ENCODE results near the gene SHOX. TPM values are rescaled to one million over a fixed set of nuclear protein-coding genes. Genes with fewer than 3 reads are reported as not detected.

Gene SHOX
- polyA plus RNA-seq, 3 donors: not detected

GRCh38 chrX:618761-619450 is 11.7 kb upstream of the SHOX start:
- no peak overlapping the region for H2AFZ ChIP-seq (ENCODE audit: insufficient read depth, low read depth, low read length, poor library complexity, severe bottlenecking)
- no peak overlapping the region for H3K4me2 ChIP-seq (replicated peaks; ENCODE audit: extremely low read depth, low read length, poor library complexity, severe bottlenecking)
- H3K4me1 ChIP-seq (ENCODE audit: control insufficient read depth in 1 of 2, insufficient read depth in 2 of 2, low read length in 2 of 2): no peaks in the 10 kb centered on the region
- H3K27ac ChIP-seq (ENCODE audit: low read depth in 1 of 2, low read length in 2 of 2): no peak overlapping the region
- Mint-ChIP-seq H3K4me3 (peak overlapping the region in 1 of 2 donors; percentile 63), H3K36me3 (no peaks in the 10 kb centered on the region), H3K4me1 (no peaks in the 10 kb centered on the region), H3K27ac (no peak overlapping the region), H3K27me3 (ENCODE audit: low read depth in 3 of 3) (peaks cover 42 to 47% (median 45%) of the 10 kb centered on the region in 3 donors), H3K9me3 (peaks cover 0 to 2% (median 0%) of the 10 kb centered on the region in 7 donors)
- H4K20me1 ChIP-seq (ENCODE audit: insufficient read depth, low read length): no peaks in the 10 kb centered on the region
- no peaks in the 10 kb centered on the region for H3K36me3 ChIP-seq (replicated peaks in 1 of 2; ENCODE audit: control insufficient read depth in 1 of 2, insufficient read depth in 2 of 2, low read length in 2 of 2)
- H3K9ac ChIP-seq (ENCODE audit: insufficient read depth, low read length, poor library complexity, severe bottlenecking): no peak overlapping the region
- no peak overlapping the region for H3K4me3 ChIP-seq (replicated peaks in 1 of 3; ENCODE audit: low read depth in 2 of 3, low read length in 3 of 3)
- H3K27me3 ChIP-seq (ENCODE audit: control insufficient read depth in 2 of 2, insufficient read depth in 2 of 2, low read length in 2 of 2): peaks cover 0 to 36% of the 10 kb centered on the region in 2 donors
- intact Hi-C loops (cut with micrococcal nuclease): no loop called here
- WGBS (ENCODE audit: insufficient coverage): 9% methylated on average over 40 of the region's 54 CpGs
- H3K79me2 ChIP-seq (ENCODE audit: insufficient read depth, low read length): no peaks in the 10 kb centered on the region
- no peak for DNase-seq
- TF ChIP-seq, protein P1, sequence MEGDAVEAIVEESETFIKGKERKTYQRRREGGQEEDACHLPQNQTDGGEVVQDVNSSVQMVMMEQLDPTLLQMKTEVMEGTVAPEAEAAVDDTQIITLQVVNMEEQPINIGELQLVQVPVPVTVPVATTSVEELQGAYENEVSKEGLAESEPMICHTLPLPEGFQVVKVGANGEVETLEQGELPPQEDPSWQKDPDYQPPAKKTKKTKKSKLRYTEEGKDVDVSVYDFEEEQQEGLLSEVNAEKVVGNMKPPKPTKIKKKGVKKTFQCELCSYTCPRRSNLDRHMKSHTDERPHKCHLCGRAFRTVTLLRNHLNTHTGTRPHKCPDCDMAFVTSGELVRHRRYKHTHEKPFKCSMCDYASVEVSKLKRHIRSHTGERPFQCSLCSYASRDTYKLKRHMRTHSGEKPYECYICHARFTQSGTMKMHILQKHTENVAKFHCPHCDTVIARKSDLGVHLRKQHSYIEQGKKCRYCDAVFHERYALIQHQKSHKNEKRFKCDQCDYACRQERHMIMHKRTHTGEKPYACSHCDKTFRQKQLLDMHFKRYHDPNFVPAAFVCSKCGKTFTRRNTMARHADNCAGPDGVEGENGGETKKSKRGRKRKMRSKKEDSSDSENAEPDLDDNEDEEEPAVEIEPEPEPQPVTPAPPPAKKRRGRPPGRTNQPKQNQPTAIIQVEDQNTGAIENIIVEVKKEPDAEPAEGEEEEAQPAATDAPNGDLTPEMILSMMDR (IDR thresholded peaks at IDR 0.05): no peak
- no peaks in the 10 kb centered on the region for H3K9me3 ChIP-seq (replicated peaks in 1 of 2; ENCODE audit: control insufficient read depth in 1 of 2, insufficient read depth in 1 of 2, low read length in 2 of 2)

DNA sequence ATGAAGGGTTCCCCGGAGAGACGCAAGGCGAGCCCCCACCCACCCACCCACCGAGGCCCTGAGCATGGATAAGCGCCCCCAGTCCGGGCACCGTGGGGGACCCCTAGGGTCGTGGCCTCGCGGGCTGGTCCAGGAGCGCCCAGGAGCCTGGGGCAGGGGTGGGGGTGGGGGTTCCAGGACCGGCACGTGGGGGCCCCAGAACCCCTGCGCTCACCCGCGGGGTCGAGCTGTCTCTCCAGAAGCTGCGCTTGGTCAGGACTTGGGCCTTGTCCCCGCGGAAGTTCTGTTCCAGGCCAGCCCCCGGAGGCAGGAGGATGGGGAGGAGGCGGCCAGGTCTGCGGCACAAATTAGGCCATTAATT is 11.2 kb upstream of the SHOX start:
- TF ChIP-seq, protein P1 (IDR thresholded peaks at IDR 0.05): no peak
- Mint-ChIP-seq H3K4me1 (no peaks in the 10 kb centered on the region), H3K27me3 (ENCODE audit: low read depth in 3 of 3) (peaks cover 45 to 51% (median 50%) of the 10 kb centered on the region in 3 donors), H3K4me3 (no peak overlapping the region), H3K27ac (no peak overlapping the region), H3K9me3 (peaks cover 0 to 2% (median 0%) of the 10 kb centered on the region in 7 donors), H3K36me3 (no peaks in the 10 kb centered on the region)
- no peaks in the 10 kb centered on the region for H3K4me1 ChIP-seq (ENCODE audit: control insufficient read depth in 1 of 2, insufficient read depth in 2 of 2, low read length in 2 of 2)
- no peak for DNase-seq
- 2% methylated on average over 12 of the region's 23 CpGs for WGBS (ENCODE audit: insufficient coverage)
- H3K9ac ChIP-seq (ENCODE audit: insufficient read depth, low read length, poor library complexity, severe bottlenecking): no peak overlapping the region
- H3K36me3 ChIP-seq (replicated peaks in 1 of 2; ENCODE audit: control insufficient read depth in 1 of 2, insufficient read depth in 2 of 2, low read length in 2 of 2): no peaks in the 10 kb centered on the region
- no peaks in the 10 kb centered on the region for H3K79me2 ChIP-seq (ENCODE audit: insufficient read depth, low read length)
- no peak overlapping the region for H2AFZ ChIP-seq (ENCODE audit: insufficient read depth, low read depth, low read length, poor library complexity, severe bottlenecking)
- no peaks in the 10 kb centered on the region for H4K20me1 ChIP-seq (ENCODE audit: insufficient read depth, low read length)
- no peak overlapping the region for H3K4me3 ChIP-seq (replicated peaks in 1 of 3; ENCODE audit: low read depth in 2 of 3, low read length in 3 of 3)
- intact Hi-C loops (cut with micrococcal nuclease): no loop called here
- no peak overlapping the region for H3K27ac ChIP-seq (ENCODE audit: low read depth in 1 of 2, low read length in 2 of 2)
- peaks cover 0 to 41% of the 10 kb centered on the region in 2 donors for H3K27me3 ChIP-seq (ENCODE audit: control insufficient read depth in 2 of 2, insufficient read depth in 2 of 2, low read length in 2 of 2)
- no peak overlapping the region for H3K4me2 ChIP-seq (replicated peaks; ENCODE audit: extremely low read depth, low read length, poor library complexity, severe bottlenecking)
- no peaks in the 10 kb centered on the region for H3K9me3 ChIP-seq (replicated peaks in 1 of 2; ENCODE audit: control insufficient read depth in 1 of 2, insufficient read depth in 1 of 2, low read length in 2 of 2)

Data from CD14-positive monocyte (primary cell).